CD14-positive monocyte (primary cell): ENCODE results near the gene AP3D1. TPM values are rescaled to one million over a fixed set of nuclear protein-coding genes. Genes with fewer than 3 reads are reported as not detected.

Experiments used
- DNase-seq, 3 donors: peaks; one replicate each; pipeline ENCODE4 v3.0.0-alpha.2; 2011 to 2022
- H2AFZ ChIP-seq: 2 replicates; pipeline ENCODE4 v1.6.0; 2012; ENCODE audit warnings: mild to moderate bottlenecking, low read depth, low read length, inconsistent platforms; ENCODE audit not compliant: insufficient read depth, poor library complexity, severe bottlenecking
- H3K27ac ChIP-seq, 2 donors: 1 replicate in 1 of 2; 2 replicates in 1 of 2; pipeline ENCODE4 v1.5.1; 2012 to 2013; ENCODE audit warnings: low read length in 2 of 2, control low read depth in 1 of 2, inconsistent platforms in 1 of 2, low read depth in 1 of 2, mild to moderate bottlenecking in 1 of 2
- H3K27me3 ChIP-seq, 2 donors: one replicate each; pipeline versions ENCODE4 v1.6.0 to v1.6.1; 2011 to 2013; ENCODE audit warnings: low read length in 2 of 2; ENCODE audit not compliant: control insufficient read depth in 2 of 2, insufficient read depth in 2 of 2
- H3K36me3 ChIP-seq, 2 donors: replicated peaks in 1 of 2; 1 replicate in 1 of 2; 2 replicates in 1 of 2; pipeline versions ENCODE4 v1.5.1 to v1.6.1; 2012 to 2013; ENCODE audit warnings: low read length in 2 of 2, control low read depth in 1 of 2, inconsistent platforms in 1 of 2, mild to moderate bottlenecking in 1 of 2; ENCODE audit not compliant: insufficient read depth in 2 of 2, control insufficient read depth in 1 of 2
- H3K4me1 ChIP-seq, 2 donors: 1 replicate in 1 of 2; 2 replicates in 1 of 2; pipeline versions ENCODE4 v1.5.1 to v1.6.1; 2012 to 2013; ENCODE audit warnings: low read length in 2 of 2, control low read depth in 1 of 2, inconsistent platforms in 1 of 2, mild to moderate bottlenecking in 1 of 2, moderate library complexity in 1 of 2; ENCODE audit not compliant: insufficient read depth in 2 of 2, control insufficient read depth in 1 of 2
- H3K4me2 ChIP-seq: replicated peaks from 2 replicates; pipeline ENCODE3; 2012; ENCODE audit warnings: low read length, moderate library complexity, mild to moderate bottlenecking; ENCODE audit not compliant: poor library complexity, severe bottlenecking; ENCODE audit errors: extremely low read depth
- H3K4me3 ChIP-seq, 3 experiments: fragments of 200-600 bp in 1 of 3; sonication (generic) in 1 of 3; replicated peaks in 1 of 3; 1 replicate in 2 of 3; 2 replicates in 1 of 3; pipeline ENCODE4 v1.5.1; 2011 to 2013; ENCODE audit warnings: low read length in 3 of 3, mild to moderate bottlenecking in 3 of 3, control low read depth in 2 of 3, low read depth in 2 of 3, inconsistent platforms in 1 of 3, moderate library complexity in 1 of 3
- H3K79me2 ChIP-seq: 2 replicates; pipeline ENCODE4 v1.6.0; 2012; ENCODE audit warnings: mild to moderate bottlenecking, control low read depth, inconsistent platforms, low read length, moderate library complexity; ENCODE audit not compliant: insufficient read depth
- H3K9ac ChIP-seq: 2 replicates; pipeline ENCODE4 v1.6.0; 2017; ENCODE audit warnings: low read length, mild to moderate bottlenecking; ENCODE audit not compliant: insufficient read depth, poor library complexity, severe bottlenecking
- H3K9me3 ChIP-seq, 2 donors: replicated peaks in 1 of 2; 1 replicate in 1 of 2; 2 replicates in 1 of 2; pipeline versions ENCODE4 v1.5.1 to v1.6.1; 2012 to 2013; ENCODE audit warnings: low read length in 2 of 2, control low read depth in 1 of 2; ENCODE audit not compliant: control insufficient read depth in 1 of 2, insufficient read depth in 1 of 2
- H4K20me1 ChIP-seq: 2 replicates; pipeline ENCODE4 v1.6.0; 2012; ENCODE audit warnings: mild to moderate bottlenecking, low read length, control low read depth, moderate library complexity; ENCODE audit not compliant: insufficient read depth
- H3K27ac Mint-ChIP-seq, 7 donors: one replicate each; pipeline ENCODE4 v1.8.0; 2020; ENCODE audit warnings: mild to moderate bottlenecking in 7 of 7, mixed read lengths in 7 of 7, moderate library complexity in 6 of 7, inconsistent platforms in 2 of 7
- H3K27me3 Mint-ChIP-seq, 3 donors: one replicate each; pipeline ENCODE4 v1.8.0; 2021 to 2022; ENCODE audit warnings: low read depth in 3 of 3, mild to moderate bottlenecking in 3 of 3, mixed read lengths in 3 of 3, moderate library complexity in 3 of 3, inconsistent platforms in 1 of 3
- H3K36me3 Mint-ChIP-seq, 2 donors: one replicate each; pipeline ENCODE4 v1.8.0; 2020; ENCODE audit warnings: mixed read lengths in 2 of 2, inconsistent platforms in 1 of 2, mild to moderate bottlenecking in 1 of 2
- H3K4me1 Mint-ChIP-seq: one replicate; pipeline ENCODE4 v1.8.0; 2020; ENCODE audit warnings: mild to moderate bottlenecking, mixed read lengths
- H3K4me3 Mint-ChIP-seq, 2 donors: one replicate each; pipeline ENCODE4 v1.8.0; 2020; ENCODE audit warnings: mild to moderate bottlenecking in 2 of 2, mixed read lengths in 2 of 2, moderate library complexity in 1 of 2
- H3K9me3 Mint-ChIP-seq, 7 donors: one replicate each; pipeline ENCODE4 v1.8.0; 2020 to 2022; ENCODE audit warnings: mixed read lengths in 7 of 7, mild to moderate bottlenecking in 6 of 7, moderate library complexity in 6 of 7, inconsistent platforms in 2 of 7
- WGBS: methylation state at CpG from one replicate; pipeline ENCODE4 v1.1.5; 2013; ENCODE audit warnings: missing lambda C conversion rate; ENCODE audit not compliant: insufficient coverage; 5-methylcytosine and 5-hydroxymethylcytosine counted together
- intact Hi-C, 2 donors: fragments of 100-400 bp; cut with micrococcal nuclease; formaldehyde crosslinking; loops; one replicate each; pipeline versions ENCODE4 v1.15.0 to v1.15.1; 2023
- polyA plus RNA-seq, 3 donors: library from polyadenylated mRNA; depleted of rRNA in 1 of 3; unstranded in 2 of 3; stranded (reverse) in 1 of 3; fragments of 300-500 nt in 2 of 3; fragments of >200 nt in 1 of 3; fragmentation: Illumina TruSeq in 2 of 3; gene quantifications; 1 replicate in 2 of 3; 2 replicates in 1 of 3; pipeline ENCODE4 v1.2.3, GENCODE V29; 2012 to 2021
- TF ChIP-seq, protein P1 (sequence below): fragments of 200-600 bp; IDR thresholded peaks from one replicate; pipeline ENCODE4 v1.8.0; 2022; ENCODE audit warnings: antibody characterized with exemption, mild to moderate bottlenecking

AP3D1 gene
- polyA plus RNA-seq, 3 donors = 9.6 to 105 (median 12.4) TPM

DNA sequence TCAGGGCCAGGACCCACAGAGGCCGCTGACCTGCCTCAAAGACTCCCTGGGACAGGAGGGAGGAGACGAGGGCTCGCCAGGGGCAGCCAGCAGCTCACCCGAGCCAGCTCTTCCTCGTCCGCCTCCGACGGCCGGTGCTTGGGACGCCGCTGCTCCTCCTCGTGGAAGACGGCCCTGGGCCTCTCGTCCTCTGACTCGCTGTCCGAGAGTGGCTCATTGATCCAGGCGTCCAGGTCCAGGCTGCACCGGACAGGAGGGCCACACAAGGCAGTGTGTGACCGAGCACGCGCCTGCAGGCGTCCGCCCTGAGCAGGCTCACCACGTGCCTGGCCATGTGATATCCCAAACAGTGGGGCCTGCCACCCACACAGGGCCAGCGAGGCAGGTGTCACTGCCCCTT lies 34.9 kb downstream of the AP3D1 start:
- Mint-ChIP-seq H3K27me3 (no peaks in the 10 kb centered on the region), H3K4me3 (no peak overlapping the region), H3K36me3 (peaks cover 82 to 98% of the 10 kb centered on the region in 2 donors), H3K9me3 (no peaks in the 10 kb centered on the region), H3K27ac (no peak overlapping the region), H3K4me1 (no peaks in the 10 kb centered on the region)
- no peak overlapping the region for H2AFZ ChIP-seq
- H3K27ac ChIP-seq = no peak overlapping the region
- H3K79me2 ChIP-seq = no peaks in the 10 kb centered on the region
- H4K20me1 ChIP-seq = peaks cover 80% of the 10 kb centered on the region
- no peaks in the 10 kb centered on the region for H3K4me1 ChIP-seq
- H3K4me3 ChIP-seq = no peak overlapping the region
- WGBS = 97% methylated on average over 25 of the region's 25 CpGs
- intact Hi-C loops = no loop called here
- no peak overlapping the region for H3K4me2 ChIP-seq
- H3K9ac ChIP-seq = no peak overlapping the region
- DNase-seq = no peak
- H3K27me3 ChIP-seq = no peaks in the 10 kb centered on the region
- TF ChIP-seq, protein P1, sequence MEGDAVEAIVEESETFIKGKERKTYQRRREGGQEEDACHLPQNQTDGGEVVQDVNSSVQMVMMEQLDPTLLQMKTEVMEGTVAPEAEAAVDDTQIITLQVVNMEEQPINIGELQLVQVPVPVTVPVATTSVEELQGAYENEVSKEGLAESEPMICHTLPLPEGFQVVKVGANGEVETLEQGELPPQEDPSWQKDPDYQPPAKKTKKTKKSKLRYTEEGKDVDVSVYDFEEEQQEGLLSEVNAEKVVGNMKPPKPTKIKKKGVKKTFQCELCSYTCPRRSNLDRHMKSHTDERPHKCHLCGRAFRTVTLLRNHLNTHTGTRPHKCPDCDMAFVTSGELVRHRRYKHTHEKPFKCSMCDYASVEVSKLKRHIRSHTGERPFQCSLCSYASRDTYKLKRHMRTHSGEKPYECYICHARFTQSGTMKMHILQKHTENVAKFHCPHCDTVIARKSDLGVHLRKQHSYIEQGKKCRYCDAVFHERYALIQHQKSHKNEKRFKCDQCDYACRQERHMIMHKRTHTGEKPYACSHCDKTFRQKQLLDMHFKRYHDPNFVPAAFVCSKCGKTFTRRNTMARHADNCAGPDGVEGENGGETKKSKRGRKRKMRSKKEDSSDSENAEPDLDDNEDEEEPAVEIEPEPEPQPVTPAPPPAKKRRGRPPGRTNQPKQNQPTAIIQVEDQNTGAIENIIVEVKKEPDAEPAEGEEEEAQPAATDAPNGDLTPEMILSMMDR = no peak
- H3K9me3 ChIP-seq = no peaks in the 10 kb centered on the region
- peaks cover 95 to 97% of the 10 kb centered on the region in 2 donors for H3K36me3 ChIP-seq

DNA sequence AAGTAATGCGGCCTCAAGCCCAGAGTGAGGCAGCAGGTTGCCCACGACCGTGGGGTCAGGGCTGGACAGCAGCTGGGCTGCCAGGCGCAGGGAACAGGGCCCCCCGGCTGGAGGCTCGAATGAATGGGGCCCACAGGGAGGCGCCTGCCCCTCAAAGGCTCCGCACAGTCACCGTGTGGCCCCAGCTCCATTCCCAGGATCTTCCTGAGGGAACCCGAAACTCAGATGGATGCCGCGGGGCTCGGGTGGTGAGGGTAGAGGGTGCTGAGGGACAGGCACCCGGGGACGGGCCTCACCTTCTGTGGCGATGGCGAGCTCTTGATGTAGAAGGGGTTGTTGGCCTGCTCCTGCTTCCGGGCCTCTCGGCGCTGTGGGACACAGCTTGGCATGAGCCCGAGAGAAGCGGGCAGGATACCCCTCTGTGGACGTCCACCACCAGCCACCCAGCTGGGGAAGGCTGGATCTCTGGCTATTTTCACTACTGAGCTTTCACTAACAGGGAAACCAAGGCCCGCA lies 35.4 kb downstream of the AP3D1 start:
- Mint-ChIP-seq H3K27ac (no peak overlapping the region), H3K4me3 (no peak overlapping the region), H3K9me3 (no peaks in the 10 kb centered on the region), H3K27me3 (no peaks in the 10 kb centered on the region), H3K36me3 (peaks cover 80 to 97% of the 10 kb centered on the region in 2 donors), H3K4me1 (no peaks in the 10 kb centered on the region)
- Histone ChIP-seq H3K36me3 (peaks cover 95 to 97% of the 10 kb centered on the region in 2 donors), H3K4me1 (no peaks in the 10 kb centered on the region), H3K9me3 (no peaks in the 10 kb centered on the region), H3K79me2 (no peaks in the 10 kb centered on the region), H3K27ac (no peak overlapping the region), H4K20me1 (peaks cover 80% of the 10 kb centered on the region), H3K4me3 (no peak overlapping the region), H3K4me2 (no peak overlapping the region), H3K9ac (no peak overlapping the region), H2AFZ (no peak overlapping the region), H3K27me3 (no peaks in the 10 kb centered on the region)
- no peak for DNase-seq
- TF ChIP-seq, protein P1 = no peak
- WGBS = 93% methylated on average over 13 of the region's 24 CpGs
- intact Hi-C loops = no loop called here
